G401.6 (cell line): ENCODE data around the gene ZNF362.
"Not testable (repeated sequence)": the region's sequence is repeated elsewhere in the genome, so short reads cannot be mapped to it uniquely, and the experiment has no call there.

Experiments used
- FAIRE-seq: peaks from 2 replicates; lab custom pipeline; 2012; peaks lifted over from hg19 to GRCh38; lab: Jason Lieb, UNC

Gene ZNF362

DNA sequence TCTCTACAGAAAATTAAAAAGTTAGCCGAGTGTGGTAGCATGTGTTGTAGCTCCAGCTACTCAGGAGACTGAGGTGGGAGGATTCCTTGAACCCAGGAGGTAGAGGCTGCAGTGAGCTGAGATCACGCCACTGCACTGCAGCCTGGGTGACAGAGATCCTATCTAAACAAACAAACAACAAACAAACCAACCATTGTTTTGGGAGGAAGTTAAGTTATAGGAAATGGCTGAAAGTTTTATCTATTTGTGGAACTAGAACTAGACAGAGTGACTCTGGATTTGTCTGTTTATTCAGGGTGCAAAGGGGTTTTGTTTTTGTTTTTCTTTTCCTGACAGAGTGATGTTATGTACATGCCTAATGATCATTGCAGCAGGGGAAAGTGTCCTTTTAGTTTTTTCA lies 31.0 kb downstream of the ZNF362 start:
- FAIRE-seq, result no peak

DNA sequence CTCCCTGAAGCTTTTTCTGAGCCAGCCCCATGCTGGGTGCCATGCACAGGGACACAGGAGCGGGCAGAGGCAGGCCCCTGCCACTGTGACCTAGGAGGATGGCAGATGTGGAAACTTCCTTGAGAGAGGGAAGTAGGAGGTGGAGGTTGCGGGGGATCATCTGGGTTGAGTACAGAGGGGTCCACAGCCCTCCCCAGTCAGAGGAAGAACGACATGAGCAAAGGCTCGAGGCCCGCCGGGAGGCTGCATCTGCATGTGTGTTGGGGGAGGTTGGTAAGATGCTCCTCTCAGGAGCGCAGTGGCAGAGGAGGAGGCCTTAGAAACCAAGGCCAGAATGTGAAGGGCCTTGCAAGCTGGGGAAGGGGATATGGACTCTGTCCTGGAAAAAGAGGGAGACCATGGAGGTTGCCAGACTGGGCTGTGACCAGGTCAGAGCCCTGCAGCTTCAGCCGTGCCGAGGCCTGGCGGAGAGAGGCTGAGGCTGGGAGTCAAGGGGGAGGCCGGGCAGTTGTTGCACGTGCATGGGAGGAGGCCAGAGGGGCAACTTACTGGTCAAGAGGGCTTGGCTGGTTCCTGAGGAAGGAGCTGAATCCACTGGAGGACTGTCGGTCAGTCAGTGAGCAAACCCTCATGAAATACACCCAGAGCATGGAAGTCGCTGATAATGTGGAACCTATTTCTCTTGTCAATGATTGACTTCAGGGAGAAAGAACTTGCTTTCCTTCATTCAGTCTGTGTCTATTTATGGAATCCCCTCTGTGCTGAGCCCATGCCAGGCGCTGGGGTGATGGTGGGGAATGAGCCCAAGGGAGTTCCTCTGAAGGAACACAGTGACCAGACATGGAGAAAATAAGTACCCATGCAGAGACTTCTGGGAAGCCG lies 32.9 kb downstream of the ZNF362 start:
- FAIRE-seq, result no peak

DNA sequence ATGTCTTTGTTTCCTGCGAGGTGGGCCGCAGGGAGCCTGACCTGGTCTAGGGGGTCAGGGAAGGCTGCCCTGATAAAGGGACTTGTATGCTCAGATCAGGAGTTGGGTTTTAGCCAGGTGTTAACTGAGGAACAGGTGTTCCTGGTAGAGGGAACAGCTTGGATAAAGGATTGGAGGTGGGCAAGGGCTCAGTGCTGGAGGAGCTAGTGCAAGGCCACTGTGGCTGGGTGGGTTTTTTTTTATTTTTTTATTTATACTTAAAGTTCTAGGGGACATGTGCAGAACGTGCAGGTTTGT lies 33.5 kb downstream of the ZNF362 start:
- FAIRE-seq, result no peak

DNA sequence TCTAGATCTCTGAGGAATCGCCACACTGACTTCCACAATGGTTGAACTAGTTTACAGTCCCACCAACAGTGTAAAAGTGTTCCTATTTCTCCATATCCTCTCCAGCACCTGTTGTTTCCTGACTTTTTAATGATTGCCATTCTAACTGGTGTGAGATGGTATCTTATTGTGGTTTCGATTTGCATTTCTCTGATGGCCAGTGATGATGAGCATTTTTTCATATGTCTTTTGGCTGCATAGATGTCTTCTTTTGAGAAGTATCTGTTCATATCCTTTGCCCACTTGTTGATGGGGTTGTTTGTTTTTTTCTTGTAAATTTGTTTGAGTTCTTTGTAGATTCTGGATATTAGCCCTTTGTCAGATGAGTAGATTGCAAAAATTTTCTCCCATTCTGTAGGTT lies 34.3 kb downstream of the ZNF362 start:
- not testable (repeated sequence) for FAIRE-seq

DNA sequence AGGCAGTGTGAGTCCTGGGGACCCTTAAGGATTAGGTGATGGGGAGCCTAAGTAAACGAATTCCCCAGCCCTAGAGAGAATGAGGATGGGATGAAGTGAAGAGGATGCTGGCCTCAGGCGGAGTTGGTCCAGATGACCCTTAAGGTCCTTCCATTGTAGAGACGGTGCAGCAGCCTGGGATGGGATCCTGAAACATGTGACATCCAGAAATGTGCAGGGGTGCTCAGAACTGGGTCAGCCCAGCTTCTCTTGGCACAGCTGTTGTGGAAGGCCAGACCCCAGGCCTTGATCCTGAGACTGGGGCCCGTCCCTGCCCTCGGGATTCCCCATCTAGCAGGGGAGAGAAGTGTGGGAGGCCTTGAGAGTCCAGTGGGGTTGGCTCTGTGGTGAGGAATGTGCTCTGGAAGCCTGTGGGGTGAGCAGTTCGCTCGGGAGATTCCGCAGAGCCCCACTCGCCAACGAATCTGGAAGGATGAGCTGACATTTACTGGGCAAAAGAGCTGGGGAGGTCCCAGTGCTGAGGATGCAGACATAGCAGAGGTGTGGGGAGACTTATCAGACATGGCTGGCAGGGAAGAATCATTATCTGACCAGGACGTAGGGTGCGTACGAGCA lies 36.5 kb downstream of the ZNF362 start:
- no peak for FAIRE-seq

DNA sequence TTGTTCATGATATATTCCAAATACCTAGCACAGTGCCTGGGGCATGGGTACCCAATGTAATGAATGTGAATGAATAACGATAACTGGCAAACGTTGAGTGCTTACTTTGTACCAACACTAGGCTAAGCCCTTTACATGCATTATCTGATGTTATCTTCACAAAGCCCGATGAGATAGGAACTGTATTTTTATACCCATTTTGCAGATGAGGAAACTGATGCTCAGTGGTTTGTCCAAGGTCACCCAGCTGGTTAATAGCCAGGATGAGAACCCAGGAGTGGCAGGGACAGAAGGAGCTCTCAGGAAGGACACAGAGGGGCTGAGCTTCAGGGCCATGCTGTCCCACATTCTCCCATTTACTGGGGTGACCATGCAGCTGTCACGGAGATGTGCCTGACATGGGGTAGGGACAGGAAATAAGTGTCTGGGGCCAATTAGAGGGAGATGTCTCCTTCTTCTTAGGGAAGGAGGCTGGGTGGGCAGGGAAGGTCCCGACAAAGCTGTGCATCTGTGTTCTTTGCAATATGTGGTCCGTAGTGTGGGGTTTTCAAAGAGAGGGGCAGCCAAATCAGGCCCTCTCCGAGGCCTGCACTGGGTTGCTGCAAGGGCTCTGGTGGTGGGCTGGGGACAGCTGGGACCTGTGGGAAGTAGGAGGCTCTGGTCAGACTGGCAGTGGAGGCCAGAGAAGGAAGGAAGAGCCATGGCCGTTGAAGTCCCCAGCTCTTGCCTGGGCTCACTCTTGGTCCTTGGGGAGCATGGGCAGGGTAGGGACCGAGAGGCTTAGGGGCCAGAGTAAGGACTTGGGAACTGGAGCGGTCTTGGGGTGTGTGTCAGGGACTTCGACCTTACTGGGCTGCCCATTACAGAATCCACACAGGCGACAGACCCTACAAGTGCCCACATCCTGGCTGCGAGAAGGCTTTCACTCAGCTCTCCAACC lies 38.0 kb downstream of the ZNF362 start:
- no peak for FAIRE-seq

DNA sequence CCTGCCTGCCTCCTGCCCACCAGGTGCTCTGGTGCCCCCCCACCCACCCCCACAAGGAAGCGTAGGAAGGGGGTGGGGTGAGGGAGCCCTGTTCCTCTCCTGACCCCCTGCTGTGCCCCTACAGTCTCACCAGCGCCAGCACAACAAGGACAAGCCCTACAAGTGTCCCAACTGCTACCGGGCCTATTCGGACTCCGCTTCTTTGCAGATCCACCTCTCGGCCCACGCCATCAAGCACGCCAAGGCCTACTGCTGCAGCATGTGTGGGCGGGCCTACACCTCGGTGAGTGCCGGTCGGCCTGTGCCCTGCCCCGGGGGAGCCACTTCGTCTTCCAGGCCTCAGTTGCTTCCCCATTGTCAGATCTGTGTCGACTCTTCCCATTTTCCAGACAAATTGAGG lies 38.7 kb downstream of the ZNF362 start:
- no peak for FAIRE-seq

DNA sequence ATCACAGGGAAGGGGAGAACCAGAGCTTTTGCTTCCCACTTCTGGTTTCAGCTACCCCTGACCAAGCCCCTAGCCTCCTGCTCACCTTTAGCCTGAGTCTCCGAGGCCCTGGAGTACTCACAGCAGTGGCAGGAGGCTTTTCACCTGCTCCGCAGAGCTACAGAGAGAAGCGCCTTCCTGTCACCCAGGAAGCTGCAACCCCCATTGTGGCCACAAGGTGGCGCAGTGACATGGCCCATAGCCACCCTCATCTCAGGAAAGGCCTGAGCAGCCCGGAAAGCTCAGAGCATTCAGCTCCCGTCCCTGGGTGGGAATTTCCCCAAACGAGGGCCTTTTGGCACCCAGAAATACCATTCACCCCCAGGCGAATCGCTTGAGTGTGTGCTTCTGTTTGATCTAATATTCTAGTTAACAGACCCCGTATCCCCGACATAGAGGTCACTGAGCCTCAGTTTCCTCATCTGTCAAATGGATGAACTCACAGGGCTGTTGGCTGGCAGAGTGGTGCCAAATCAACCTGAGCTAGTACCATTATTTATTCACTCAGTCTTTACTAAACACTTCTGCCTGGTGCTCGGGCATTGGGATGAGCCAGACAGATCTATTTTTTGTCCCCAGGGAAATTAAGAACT lies 39.3 kb downstream of the ZNF362 start:
- no peak for FAIRE-seq

DNA sequence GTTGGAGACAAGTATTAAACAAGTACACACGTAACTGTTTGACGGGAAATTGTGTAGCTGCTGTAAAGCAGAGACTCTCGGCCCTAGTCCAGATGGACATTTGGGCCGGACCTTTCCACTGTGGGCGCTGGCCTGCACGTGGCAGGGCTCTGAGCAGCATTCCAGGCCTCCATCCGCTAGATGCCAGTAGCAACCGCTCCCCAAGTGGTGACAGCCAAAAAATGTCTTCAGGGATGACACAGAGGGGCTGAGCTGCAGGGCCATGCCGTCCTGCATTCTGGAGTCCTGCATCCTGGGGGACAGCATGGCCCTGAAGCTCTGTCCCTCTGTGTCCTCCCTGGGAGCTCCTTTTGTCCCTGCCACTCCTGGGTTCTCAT lies 39.8 kb downstream of the ZNF362 start:
- no peak for FAIRE-seq

DNA sequence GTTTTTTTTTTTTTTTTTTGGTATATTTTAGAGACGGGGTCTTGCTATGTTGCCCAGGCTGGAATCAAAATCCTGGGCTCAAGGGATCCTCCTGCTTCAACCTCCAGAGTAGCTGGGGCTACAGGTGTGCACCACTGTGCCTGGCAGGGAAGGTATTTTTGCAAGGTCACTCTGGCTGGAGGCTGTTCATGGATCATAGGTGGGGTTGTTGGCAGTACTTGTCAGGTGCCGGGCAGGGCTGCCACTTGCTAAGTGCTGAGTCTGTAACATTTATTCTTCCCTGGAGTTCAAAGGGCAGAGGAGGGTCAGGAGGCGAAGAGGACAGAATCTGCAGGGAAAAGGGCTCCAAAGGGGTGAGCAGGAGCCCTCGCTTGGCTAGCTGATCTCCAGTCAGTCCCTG lies 40.5 kb downstream of the ZNF362 start:
- FAIRE-seq, result no peak

DNA sequence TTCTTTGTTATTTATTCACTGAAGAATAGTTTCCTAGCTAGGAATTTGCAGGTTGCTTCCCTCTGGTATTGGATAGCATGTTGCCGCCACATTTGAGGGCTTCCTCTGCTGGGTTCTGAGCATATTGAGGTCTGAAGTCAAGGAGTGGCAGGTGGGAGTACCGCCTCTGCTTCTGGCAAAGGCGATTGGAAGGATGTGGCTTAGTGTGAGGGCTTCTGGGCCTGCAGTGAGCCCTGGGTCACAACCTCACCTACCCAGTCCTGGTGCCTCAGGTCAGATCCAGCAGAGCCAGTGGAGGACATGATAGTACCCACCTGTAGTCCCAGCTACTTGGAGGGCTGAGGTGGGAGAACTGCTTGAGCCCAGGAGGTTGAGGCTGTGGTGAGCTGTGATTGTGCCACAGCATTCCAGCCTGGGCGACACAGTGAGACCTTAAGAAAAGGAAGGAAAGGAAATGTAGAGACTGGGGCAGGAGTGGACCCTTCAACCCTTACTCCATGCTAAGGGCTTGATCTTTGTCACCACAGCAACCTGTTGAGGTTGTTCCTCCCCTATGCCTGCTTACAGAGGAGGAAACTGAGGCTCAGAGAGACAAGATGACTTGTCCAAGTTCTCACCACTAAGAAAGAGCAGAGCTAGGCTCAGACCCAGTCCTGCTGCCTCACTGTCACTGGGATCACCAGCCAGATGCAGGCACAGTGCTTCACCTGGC lies 41.8 kb downstream of the ZNF362 start:
- no peak for FAIRE-seq

DNA sequence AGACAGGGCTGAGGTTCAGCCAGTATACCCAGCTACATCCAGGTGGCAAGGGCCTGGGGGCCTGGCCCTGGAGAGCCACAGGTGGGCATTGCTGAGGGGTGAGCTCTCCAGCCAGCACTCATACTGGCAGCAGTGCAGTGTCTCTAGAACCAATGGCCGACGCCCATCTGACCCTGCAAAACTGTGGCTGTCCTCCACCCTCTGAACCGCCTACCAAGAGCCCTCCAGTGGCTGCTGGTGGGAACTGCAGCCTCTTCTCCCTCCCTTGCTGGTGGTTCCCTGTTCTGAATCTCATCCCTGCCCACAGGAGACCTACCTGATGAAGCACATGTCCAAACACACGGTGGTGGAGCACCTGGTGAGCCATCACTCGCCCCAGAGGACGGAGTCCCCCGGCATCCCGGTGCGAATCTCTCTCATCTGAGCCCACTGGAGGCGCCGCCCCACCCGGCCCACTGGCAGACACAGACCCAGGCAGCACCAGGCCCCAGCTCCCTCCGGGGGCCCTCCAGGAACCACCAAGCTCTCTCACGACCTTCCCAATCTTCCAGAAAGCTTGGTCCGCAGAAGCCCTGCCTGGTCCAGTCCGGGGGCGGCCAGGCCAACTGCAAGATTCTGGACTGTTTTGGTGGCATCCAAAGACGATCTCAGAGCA lies 42.5 kb downstream of the ZNF362 start:
- peak; percentile 39 for FAIRE-seq

DNA sequence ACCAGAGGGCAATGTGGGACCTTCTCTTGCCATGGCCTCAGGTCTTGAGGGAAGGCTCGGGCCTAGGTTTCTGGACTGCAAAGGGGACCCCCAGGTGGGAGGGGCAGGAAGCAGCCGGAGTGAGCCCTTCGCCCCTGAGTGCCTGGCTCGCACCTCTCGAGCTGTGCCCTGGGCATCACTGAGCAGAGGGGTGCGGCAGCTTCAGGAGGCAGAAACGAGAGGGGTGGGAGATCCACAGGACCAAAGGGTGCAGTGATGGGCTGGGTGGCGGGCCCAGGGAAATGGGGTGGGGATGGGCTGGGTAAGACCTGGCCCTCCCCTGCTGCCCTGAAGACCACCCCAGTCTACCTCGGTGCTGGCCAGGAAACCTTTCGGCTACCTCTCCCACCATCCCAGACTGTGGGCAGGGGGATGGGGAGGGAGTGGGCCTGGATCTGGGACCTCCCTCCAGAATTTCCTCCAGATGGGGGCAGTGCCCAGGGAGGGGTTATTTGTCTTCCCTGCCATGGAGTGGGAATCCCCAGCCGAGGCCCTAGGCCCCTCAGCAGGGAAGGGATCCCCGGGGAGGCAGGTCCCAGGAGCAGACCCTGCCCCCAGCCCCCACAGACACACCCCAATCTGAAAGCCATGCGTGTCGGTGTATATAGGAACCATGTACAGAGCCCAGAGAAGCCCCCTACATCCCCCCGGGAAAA lies 43.3 kb downstream of the ZNF362 start:
- FAIRE-seq, result no peak

DNA sequence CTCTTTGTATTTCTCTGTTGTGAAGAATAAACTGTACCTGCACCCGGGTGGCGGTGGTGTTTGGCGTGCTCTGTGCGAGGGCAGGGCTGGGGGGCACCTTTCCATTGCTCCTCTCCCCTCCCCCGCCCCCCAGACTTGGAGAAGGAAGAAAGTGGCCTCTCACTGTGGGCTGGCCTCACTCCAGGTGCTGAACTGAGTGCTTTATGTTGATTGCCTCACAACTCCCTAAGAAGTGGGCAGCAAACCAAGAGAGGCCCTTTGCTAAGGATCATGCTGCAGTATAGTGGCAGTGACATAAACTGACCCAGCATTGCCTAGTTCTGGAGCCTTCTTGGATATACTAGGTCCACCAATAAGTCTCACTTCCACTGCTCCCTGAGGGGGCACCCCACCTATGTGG lies 44.4 kb downstream of the ZNF362 start:
- no peak for FAIRE-seq

DNA sequence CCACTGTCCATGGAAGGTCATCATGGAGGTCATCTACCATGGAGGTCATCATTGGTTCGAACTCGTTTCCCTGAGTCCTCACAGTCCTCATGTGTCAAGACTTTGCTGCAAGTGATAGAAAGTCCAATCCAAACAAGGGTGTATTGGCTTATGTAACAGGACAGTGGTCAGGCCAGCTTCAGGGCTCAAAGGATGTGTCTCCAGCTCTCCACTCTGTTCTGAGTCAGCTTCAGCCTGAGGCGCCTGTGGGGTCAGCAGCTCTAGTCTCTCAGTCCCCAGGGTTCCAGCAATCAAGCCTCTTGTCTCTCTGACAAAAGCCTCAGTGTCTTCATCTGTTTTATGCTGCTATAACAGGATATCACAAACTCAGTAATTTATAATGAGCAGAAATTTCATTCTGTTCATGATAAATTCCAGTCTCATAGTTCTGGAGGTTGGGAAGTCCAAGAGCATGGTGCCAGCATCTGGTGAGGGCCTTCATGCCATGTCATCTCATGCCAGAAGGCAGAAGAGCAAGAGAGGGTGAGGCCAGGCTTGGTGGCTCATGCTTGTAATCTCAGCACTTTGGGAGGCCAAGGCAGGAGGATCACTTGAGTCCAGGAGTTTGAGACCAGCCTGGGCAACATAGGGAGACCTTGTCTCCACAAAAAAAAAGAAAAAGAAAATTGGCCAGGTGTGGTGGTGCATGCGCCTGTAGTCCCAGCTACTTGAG lies 45.1 kb downstream of the ZNF362 start:
- FAIRE-seq, result no peak

DNA sequence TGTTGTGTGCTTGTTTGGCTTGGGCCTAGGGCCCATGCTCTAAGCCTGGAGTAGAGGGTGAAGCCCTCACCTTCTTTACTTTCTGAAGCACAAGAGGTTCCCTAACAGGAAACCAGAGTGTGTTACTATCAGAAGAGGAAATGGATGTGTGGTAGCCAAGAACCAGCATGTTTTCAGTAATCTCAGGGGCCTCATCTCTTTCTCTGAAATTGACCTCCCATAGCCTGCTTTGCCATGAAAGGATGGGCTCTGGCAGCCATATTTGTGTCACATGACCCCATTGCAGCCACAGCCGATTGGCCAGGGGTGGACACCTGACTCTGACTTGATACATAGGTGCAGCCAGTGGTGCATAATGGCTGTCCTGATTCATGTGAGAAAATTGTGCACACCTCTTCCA lies 46.0 kb downstream of the ZNF362 start:
- no peak for FAIRE-seq

DNA sequence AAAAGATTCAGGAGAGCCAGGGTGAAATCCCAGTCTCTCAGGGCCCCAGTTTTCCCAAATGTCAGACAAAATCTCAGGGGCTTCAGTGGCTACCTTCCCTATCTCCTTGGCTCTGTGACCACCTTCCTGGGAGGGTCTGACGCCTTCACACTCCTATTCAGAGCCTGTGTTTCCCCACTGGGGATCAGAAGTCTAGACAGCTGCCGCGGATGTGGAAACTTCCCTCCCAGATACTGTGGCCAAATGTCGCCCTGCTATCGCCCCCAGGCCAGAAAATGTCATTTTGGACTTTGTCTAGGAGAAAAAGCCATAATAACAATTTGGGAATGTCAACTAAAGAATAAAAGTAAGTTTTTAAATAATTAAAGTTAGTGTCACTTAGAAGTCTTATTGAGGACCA lies 48.7 kb downstream of the ZNF362 start:
- FAIRE-seq, result no peak

DNA sequence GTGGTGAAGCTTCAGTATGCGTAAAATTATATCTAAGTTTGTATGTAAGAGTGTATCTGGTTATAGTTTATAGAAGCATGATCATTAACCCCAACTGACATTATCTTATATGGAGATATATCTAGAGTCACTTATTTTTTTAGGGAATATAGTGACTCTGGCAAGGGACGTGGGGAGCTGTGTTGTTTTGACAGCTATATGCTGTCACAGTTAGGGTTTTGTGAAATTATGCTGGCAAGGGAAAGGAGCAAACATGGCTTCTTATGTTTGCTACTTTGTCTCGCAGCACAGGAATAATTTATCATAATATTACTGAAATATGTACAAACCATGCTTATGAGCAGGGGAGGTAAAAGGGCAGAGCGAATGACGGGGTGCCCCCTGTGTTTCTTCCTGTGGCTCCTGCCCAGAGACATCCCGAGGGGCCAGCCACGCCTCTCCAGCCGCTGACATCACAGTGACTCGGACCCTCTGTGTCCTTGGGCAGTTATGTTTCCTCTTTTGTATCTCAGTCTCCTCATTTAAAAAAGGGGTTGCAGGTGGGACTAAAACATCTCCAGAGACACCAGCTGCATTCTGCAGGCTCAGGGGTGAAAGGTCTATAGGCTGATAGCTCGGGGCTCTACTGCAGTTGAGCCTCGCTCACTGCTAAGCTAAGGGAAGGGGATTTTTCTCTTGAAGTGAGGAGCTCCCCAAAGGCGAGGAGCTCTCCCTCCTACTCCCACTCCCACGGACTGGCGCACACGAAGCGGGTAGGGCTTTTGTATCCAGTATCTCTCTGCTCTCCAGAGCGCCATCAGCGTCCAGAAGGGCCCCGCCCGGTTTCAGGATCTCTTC lies 49.7 kb downstream of the ZNF362 start:
- FAIRE-seq, result no peak
